IgD-negative memory B cell (primary cell): ENCODE measurements around the gene PDSS1. TPM values are rescaled to one million over a fixed set of nuclear protein-coding genes. Genes with fewer than 3 reads are reported as not detected.

Experiments used
- H3K27ac Mint-ChIP-seq, 3 donors: one replicate each; pipeline ENCODE4 v1.8.0; 2020 to 2022; ENCODE audit warnings: mild to moderate bottlenecking in 3 of 3, mixed read lengths in 3 of 3, moderate library complexity in 1 of 3
- H3K27me3 Mint-ChIP-seq: one replicate; pipeline ENCODE4 v1.8.0; 2021; ENCODE audit warnings: mixed read lengths
- H3K36me3 Mint-ChIP-seq: one replicate; pipeline ENCODE4 v1.8.0; 2020; ENCODE audit warnings: mild to moderate bottlenecking, mixed read lengths
- H3K4me1 Mint-ChIP-seq, 3 donors: one replicate each; pipeline ENCODE4 v1.8.0; 2020 to 2022; ENCODE audit warnings: mixed read lengths in 3 of 3, mild to moderate bottlenecking in 1 of 3
- H3K4me3 Mint-ChIP-seq, 4 donors: one replicate each; pipeline ENCODE4 v1.8.0; 2020 to 2022; ENCODE audit warnings: mild to moderate bottlenecking in 4 of 4, mixed read lengths in 4 of 4, moderate library complexity in 3 of 4
- H3K9me3 Mint-ChIP-seq, 3 donors: one replicate each; pipeline ENCODE4 v1.8.0; 2020 to 2021; ENCODE audit warnings: mixed read lengths in 3 of 3, mild to moderate bottlenecking in 1 of 3
- polyA plus RNA-seq: library from polyadenylated mRNA; unstranded; fragments of 300-500 nt; fragmentation: Illumina TruSeq; gene quantifications from one replicate; pipeline ENCODE4 v1.2.3, GENCODE V29; 2021

PDSS1 gene
- polyA plus RNA-seq, 1 donor from 2014 or later: 2.8 TPM

GRCh38 chr10:26714415-26715136 lies 17.1 kb downstream of the PDSS1 start:
- H3K27ac Mint-ChIP-seq: no peak overlapping the region
- no peaks in the 10 kb centered on the region for H3K27me3 Mint-ChIP-seq

GRCh38 chr10:26715137-26715487 lies 17.6 kb downstream of the PDSS1 start:
- peaks cover 7% of the 10 kb centered on the region for H3K36me3 Mint-ChIP-seq
- H3K27ac Mint-ChIP-seq: no peak overlapping the region
- no peaks in the 10 kb centered on the region for H3K4me1 Mint-ChIP-seq
- H3K4me3 Mint-ChIP-seq: no peak overlapping the region
- H3K27me3 Mint-ChIP-seq: no peaks in the 10 kb centered on the region
- no peaks in the 10 kb centered on the region for H3K9me3 Mint-ChIP-seq

More at GRCh38 chr10:26714415-26715136, 17.1 kb downstream of the PDSS1 start:
- Mint-ChIP-seq H3K36me3 (peaks cover 7% of the 10 kb centered on the region), H3K4me1 (no peaks in the 10 kb centered on the region), H3K9me3 (no peaks in the 10 kb centered on the region), H3K4me3 (no peak overlapping the region)

DNA sequence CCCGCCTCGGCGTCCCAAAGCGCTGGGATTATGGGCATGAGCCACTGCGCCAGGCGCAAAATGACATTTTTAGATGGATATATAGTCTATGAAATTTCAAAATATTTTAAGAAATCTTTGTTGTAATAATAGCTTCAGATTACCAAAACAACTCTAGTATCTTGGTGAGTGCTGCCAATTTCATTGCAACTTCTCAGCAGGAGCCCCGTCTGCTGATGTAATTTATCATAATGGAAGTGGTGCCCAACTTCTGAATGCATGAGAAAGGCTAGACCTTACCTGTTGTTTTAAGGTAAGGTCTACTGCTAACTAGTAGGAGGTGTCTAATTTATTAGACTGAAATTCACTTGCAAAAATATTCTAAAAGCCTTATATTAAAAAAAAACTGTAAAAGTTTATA lies 20.0 kb downstream of the PDSS1 start:
- Mint-ChIP-seq H3K27me3 (no peaks in the 10 kb centered on the region), H3K27ac (no peak overlapping the region), H3K36me3 (peaks cover 6% of the 10 kb centered on the region), H3K9me3 (no peaks in the 10 kb centered on the region), H3K4me1 (no peaks in the 10 kb centered on the region), H3K4me3 (no peak overlapping the region)

DNA sequence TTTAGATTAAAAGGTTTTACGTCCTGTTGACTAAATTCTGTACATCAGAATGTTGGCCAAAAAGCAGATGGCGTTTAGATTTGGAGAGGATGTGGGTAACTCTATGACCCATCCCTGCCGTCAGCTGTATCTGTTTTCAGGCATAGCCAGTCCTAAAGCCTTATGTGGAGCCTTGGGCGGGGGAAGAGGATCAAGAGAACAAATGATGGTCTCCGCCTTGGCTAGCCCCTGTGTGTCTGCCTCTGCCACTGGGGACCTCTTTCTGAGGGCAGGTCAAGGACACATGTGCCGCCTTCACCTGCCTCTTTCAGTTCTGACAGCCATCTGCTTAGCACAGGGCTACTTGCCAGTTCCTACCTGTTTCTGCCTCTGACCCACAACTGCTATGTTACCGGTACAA lies 24.1 kb downstream of the PDSS1 start:
- Mint-ChIP-seq H3K27me3 (no peaks in the 10 kb centered on the region), H3K9me3 (no peaks in the 10 kb centered on the region), H3K36me3 (no peaks in the 10 kb centered on the region), H3K4me1 (peaks cover 4 to 6% (median 5%) of the 10 kb centered on the region in 3 donors), H3K4me3 (no peak overlapping the region), H3K27ac (peak overlapping the region in 1 of 3 donors; percentile 77)

GRCh38 chr10:26723016-26723415 lies 25.5 kb downstream of the PDSS1 start:
- H3K27me3 Mint-ChIP-seq: no peaks in the 10 kb centered on the region
- no peak overlapping the region for H3K4me3 Mint-ChIP-seq
- no peaks in the 10 kb centered on the region for H3K9me3 Mint-ChIP-seq
- H3K36me3 Mint-ChIP-seq: no peaks in the 10 kb centered on the region
- no peak overlapping the region for H3K27ac Mint-ChIP-seq
- H3K4me1 Mint-ChIP-seq: peaks cover 5 to 8% (median 6%) of the 10 kb centered on the region in 3 donors

DNA sequence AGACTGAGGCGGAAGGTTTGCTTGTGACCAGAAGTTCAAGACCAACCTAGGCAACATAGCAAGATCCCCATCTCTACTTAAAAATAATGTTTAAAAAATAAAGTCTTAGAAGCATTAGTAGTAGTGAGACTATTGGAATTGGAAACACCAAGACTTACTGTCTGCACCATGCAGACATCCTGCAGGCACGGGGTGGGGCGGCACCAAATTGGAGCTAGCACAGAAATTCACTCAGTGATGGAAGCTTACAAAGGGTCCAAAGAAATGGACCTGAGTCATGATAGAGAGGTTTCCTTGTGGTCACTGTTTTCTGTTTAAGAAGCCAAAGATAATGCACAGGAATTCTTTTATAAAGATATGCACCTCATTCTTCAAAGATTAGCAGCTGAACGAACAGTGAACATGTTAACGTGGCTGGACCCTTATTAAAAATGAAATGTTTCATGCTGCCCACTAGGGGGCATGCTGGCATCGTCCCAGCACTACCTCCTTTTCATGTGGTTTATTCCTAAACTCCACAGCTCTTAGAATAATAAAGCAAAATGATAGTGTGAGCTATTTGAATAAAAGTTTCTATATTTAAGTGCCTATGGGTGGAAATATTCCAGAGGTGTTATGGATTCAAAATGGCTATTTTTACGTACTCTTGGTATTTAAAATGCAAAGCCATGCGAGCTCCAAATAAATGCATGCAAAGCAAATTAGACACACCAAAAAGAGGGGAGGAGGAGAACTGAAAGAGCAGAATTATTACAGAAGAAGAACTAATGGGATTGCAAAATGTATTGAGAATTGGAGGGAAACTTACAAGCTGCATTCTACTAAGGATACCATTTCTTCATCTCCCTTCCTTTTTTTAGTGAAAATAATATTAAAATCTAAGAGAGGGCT lies 28.6 kb downstream of the PDSS1 start:
- Mint-ChIP-seq H3K27ac (peak overlapping the region in 1 of 3 donors; percentile 80), H3K27me3 (no peaks in the 10 kb centered on the region), H3K36me3 (no peaks in the 10 kb centered on the region), H3K4me3 (peak overlapping the region in 2 of 4 donors; percentile 63 to 79), H3K4me1 (peaks cover 11 to 17% (median 11%) of the 10 kb centered on the region in 3 donors), H3K9me3 (no peaks in the 10 kb centered on the region)

- H3K27me3 Mint-ChIP-seq: no peaks in the 10 kb centered on the region
- H3K4me3 Mint-ChIP-seq: no peak overlapping the region
- H3K4me1 Mint-ChIP-seq: peaks cover 11 to 17% (median 15%) of the 10 kb centered on the region in 3 donors
- H3K9me3 Mint-ChIP-seq: no peaks in the 10 kb centered on the region
- no peak overlapping the region for H3K27ac Mint-ChIP-seq
- H3K36me3 Mint-ChIP-seq: no peaks in the 10 kb centered on the region
Observed at GRCh38 chr10:26727005-26727404, 29.5 kb downstream of the PDSS1 start.

DNA sequence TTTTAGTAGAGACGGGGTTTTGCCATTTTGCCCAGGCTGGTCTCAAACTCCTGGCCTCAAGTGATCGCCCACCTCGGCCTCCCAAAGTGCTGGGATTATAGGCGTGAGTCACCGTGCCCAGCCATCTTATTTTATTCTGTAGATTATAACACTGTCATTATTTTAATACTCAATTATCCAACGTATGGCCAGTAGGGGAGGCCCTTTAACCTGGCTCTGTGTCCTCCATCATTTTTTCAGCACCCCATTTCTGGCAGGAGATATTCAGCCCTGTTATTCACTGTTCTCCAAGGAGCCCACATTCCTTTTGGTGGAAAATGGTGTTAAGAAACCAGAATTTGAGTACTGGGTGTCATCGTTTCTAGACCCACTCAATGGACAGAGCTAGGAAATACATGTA lies 31.5 kb downstream of the PDSS1 start:
- H3K4me3 Mint-ChIP-seq: no peak overlapping the region
- peaks cover 11 to 17% (median 16%) of the 10 kb centered on the region in 3 donors for H3K4me1 Mint-ChIP-seq
- H3K9me3 Mint-ChIP-seq: no peaks in the 10 kb centered on the region
- H3K27ac Mint-ChIP-seq: peak overlapping the region in 1 of 3 donors; percentile 14
- no peaks in the 10 kb centered on the region for H3K36me3 Mint-ChIP-seq
- no peaks in the 10 kb centered on the region for H3K27me3 Mint-ChIP-seq

DNA sequence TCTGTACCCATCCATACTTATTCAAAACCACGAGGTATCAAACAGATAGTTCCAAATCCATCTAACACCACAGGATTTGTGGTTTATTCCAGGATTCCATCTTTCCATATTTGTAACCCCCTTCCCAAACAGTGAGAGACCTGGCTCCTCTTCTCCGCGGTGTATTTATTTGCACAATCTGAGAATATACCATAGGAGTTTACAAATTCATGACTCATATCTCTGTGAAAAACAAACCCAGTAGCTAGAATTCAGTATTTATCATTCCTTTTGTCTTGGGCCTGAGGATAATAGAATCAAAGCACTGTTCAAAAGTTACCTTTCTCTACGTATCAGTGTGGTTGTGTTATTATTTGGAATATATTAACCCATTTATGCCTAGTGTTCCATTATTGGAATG lies 31.9 kb downstream of the PDSS1 start:
- H3K9me3 Mint-ChIP-seq: no peaks in the 10 kb centered on the region

GRCh38 chr10:26730552-26730951 lies 33.1 kb downstream of the PDSS1 start:
- Mint-ChIP-seq H3K27me3 (no peaks in the 10 kb centered on the region), H3K4me1 (peaks cover 11 to 17% (median 16%) of the 10 kb centered on the region in 3 donors), H3K4me3 (no peak overlapping the region), H3K27ac (peak overlapping the region in 2 of 3 donors; percentile 1 to 92), H3K9me3 (no peaks in the 10 kb centered on the region), H3K36me3 (no peaks in the 10 kb centered on the region)

More for the DNA sequence above, 31.9 kb downstream of the PDSS1 start:
- H3K36me3 Mint-ChIP-seq: no peaks in the 10 kb centered on the region
- H3K27ac Mint-ChIP-seq: peak overlapping the region in 1 of 3 donors; percentile 14
- H3K4me3 Mint-ChIP-seq: no peak overlapping the region
- H3K27me3 Mint-ChIP-seq: no peaks in the 10 kb centered on the region
- peaks cover 11 to 17% (median 16%) of the 10 kb centered on the region in 3 donors for H3K4me1 Mint-ChIP-seq

DNA sequence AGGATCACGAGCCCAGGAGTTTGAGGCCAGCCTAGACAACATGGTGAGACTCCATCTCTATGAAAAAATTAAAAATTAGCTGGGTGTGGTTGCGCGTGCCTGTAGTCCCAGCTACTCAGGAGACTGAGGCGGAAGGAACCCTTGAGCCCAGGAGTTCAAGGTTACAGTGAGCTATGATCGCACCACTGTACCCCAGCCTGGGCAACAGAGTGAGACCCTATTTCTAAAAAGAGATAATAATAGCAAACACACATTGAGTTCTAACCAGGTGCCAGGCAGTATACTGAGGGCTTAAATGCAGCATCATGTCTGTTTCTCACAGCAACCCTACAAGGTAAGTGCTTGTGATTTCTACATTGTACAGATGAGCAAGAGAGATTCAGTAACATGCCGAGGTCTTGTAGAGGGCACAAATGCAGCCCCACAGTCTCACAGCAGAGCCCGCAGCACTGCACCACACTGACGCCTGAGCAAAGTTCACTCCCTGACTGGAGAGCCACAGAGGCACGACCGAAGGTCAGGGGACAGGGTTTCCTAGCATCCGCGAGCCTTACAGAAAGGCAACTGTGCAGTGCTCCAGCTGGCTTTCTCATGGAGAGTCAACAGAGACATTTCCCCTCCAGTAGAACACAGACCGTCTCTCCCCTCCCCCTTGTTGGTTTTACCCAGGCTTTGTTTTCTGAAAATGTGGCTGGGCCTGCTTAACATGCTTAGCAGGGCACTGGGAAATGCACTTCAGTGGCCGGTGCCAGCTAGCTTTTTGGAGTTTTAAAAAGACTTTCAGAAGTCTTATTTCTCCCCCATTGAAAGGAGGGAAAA lies 36.5 kb downstream of the PDSS1 start:
- Mint-ChIP-seq H3K27ac (peak overlapping the region in 1 of 3 donors; percentile 92), H3K27me3 (no peaks in the 10 kb centered on the region), H3K4me1 (peaks cover 23 to 32% (median 28%) of the 10 kb centered on the region in 3 donors), H3K36me3 (peaks cover 2% of the 10 kb centered on the region), H3K4me3 (no peak overlapping the region), H3K9me3 (no peaks in the 10 kb centered on the region)

DNA sequence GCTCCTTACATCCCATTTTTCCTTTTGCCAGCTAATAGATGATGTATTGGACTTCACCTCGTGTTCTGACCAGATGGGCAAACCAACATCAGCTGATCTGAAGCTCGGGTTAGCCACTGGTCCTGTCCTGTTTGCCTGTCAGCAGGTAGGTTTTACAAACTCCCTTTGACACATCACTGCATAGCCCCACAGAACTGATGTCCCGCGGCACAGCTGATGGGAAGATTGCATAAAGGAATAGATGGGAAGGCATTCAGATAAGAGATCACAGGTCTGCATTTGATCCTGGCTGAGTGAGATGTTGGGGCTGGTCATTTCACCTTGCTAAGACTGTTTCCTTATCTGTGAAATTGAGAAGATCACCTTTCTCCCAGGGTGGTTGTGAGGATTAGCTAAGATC lies 37.9 kb downstream of the PDSS1 start:
- H3K4me1 Mint-ChIP-seq: peaks cover 32 to 41% (median 37%) of the 10 kb centered on the region in 3 donors
- no peaks in the 10 kb centered on the region for H3K9me3 Mint-ChIP-seq
- peak overlapping the region in 1 of 4 donors; percentile 16 for H3K4me3 Mint-ChIP-seq
- no peaks in the 10 kb centered on the region for H3K27me3 Mint-ChIP-seq
- H3K36me3 Mint-ChIP-seq: peaks cover 4% of the 10 kb centered on the region
- H3K27ac Mint-ChIP-seq: peak overlapping the region; percentile 33 to 99 (median 92)

DNA sequence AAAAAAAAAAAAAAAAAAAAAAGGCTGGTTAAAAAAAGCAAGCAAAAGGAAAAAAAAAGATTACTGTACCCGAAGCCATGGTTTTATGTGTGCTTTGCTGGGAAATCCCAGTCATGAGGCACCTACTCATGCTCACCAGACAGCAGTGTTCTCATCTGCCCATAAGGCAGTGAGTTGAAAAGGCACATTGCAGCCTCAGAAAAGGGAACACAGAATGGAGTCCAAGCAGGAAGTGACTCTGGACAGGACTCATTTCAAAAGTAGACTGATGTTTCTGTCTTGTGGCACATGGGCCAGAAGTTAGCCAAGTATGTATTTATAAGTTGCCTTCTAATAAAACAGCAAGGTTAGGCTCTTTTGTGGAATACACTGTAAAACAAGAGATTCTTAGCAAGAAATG lies 40.2 kb downstream of the PDSS1 start:
- peak overlapping the region; percentile 16 to 73 (median 48) for H3K4me3 Mint-ChIP-seq
- peaks cover 41 to 49% (median 48%) of the 10 kb centered on the region in 3 donors for H3K4me1 Mint-ChIP-seq
- peaks cover 0 to 1% (median 0%) of the 10 kb centered on the region in 3 donors for H3K9me3 Mint-ChIP-seq
- H3K27me3 Mint-ChIP-seq: peaks cover 1% of the 10 kb centered on the region
- peak overlapping the region; percentile 91 to 99 (median 94) for H3K27ac Mint-ChIP-seq
- H3K36me3 Mint-ChIP-seq: peaks cover 10% of the 10 kb centered on the region

- Mint-ChIP-seq H3K4me1 (peaks cover 48 to 53% (median 49%) of the 10 kb centered on the region in 3 donors), H3K27ac (peak overlapping the region; percentile 91 to 99 (median 94)), H3K9me3 (peaks cover 0 to 1% (median 0%) of the 10 kb centered on the region in 3 donors), H3K4me3 (peak overlapping the region in 3 of 4 donors; percentile 73 to 92 (median 82)), H3K36me3 (peaks cover 10% of the 10 kb centered on the region), H3K27me3 (peaks cover 1% of the 10 kb centered on the region)
Observed at GRCh38 chr10:26738301-26738911, 40.9 kb downstream of the PDSS1 start.
